ENCODE data around the gene IQCE.
"Not testable (repeated sequence)": the region's sequence is repeated elsewhere in the genome, so short reads cannot be mapped to it uniquely, and the experiment has no call there.

Gene IQCE

DNA sequence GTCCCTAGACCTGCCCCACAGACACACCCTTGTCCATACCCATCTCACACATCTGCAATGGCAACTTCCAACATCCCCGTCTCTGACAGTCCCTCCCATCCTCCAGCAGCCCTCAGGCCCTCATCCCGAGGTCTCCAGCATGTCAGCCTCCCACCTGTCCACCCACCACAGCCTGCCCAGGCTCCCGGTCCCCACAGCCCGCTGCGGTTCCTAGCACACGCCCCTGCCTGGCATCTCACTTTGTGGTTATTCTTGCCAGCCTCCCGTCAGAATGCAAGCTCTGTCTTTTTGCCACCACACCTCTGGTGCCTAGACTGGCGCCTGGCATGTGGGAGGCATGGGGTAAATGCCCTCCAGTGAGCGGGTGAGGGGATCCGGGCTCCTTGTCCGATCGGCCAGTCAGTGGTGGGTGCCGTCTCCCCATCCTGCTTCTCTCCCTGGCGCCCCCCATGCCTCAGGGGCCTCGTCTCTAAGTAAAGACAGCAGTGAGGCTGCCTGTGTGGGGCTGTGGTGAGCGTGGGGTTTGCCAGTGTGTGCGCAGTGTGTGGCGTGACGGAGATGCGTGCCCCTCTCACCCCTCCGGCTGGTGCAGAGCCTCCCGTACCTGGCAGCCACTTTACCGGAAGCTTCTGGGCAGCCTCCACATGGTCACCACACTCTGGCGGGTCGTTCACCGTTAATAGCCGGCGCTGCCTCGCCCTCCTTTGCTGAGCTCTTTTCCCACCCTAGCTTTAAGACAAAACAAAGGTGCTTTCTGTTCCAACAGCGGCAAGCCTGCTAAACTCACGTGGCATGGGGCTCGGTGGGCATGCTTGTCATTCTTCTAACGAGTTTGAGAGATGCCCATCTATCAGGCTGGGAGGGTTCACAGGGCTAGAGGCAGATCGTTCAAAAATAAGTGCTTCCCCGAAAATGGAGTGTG, 44.5 kb downstream of the IQCE start:
- DNase-seq: no peak

DNA sequence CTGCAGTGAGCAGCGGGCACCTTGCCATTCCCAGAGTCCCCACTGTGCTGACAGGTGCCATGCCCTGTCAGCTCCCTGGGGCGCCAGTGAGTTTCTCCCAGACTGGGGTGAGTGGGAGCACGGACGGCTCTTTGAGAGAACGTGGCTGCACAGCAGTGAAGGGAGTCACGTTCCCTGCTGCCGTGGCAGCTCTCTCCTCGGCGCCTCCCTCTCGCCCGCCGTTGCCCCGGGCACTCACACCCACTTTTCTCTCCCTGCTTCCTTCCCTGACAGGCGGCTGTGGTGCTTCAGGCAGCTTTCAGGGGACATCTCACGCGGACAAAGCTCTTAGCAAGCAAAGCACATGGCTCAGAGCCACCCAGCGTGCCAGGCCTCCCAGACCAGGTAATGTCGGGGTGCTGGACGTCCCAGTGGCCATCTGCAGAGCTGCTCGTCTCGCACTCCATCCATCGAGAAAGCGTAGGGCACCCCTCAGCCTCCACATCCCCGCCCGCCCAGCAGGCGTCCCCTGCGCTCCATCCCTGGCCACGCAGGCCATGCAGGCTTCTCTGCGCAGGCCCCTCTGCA, 45.9 kb downstream of the IQCE start:
- DNase-seq: no peak

DNA sequence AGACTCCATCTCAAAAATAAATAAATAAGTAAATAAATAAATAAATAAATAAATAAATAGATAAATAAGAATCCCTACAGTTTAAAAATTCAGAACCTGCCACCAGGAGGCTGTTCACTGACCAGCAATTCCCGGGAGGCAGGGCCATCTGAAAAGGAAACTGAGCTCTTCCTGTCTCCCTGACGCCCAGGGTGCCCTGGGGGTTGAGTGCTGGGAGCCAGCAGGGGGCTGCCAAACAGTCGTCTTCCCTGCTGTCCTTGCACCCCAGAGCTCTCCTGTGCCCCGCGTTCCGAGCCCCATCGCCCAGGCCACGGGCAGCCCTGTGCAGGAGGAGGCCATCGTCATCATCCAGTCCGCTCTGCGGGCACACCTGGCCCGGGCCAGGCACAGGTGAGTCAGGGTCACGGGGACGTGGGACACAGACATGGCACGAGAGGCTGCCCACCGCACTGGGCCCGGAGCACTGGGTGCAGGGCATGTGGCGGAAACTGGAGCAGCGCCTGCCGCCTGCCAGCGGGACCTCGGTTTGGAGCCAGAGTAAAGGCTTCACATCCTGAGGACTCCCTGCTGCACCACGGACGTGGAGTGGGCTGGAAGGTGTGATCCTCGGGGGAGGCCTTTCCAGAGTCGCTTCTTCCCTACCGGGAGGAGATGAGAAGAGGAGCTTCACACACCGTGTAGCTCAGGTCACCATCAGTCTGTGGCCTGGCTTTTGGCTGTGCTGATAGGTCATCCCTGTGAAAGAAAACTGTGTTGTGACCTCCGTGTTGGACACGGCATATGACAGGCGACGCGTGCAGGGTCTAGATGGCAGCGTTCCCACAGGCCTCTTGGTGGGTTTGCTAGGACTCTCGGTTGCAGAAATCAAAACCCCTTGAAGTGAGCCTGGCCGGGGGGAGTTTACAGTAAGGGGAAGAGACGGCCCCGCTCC, 47.1 kb downstream of the IQCE start:
- no peak for DNase-seq

DNA sequence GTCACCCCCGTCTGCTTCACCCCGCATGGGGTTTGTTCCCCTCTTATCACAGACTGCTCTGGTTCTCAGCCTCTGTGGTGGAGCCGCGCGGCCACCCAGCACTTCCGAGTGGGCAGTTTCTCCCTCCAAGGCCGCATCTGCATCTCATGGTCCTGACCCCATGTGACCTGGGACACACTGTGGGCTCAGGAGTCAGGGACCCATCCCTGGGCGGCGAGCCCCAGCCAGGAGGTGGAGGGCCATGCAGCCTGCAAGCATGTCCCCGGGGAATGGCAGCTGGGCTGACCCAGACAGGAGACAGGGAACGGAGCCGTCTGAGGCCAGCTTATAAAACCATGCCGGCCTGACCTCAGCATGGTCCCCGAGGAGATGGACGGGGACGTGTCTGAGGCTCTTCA, 47.8 kb downstream of the IQCE start:
- DNase-seq: no peak

- DNase-seq: no peak
Observed at GRCh38 chr7:2607122-2607922, 48.5 kb downstream of the IQCE start.

- no peak for DNase-seq
Observed at GRCh38 chr7:2607923-2608904, 49.4 kb downstream of the IQCE start.

- peak in 1 of 5 donors; percentile 18 for DNase-seq
Observed at GRCh38 chr7:2608921-2609411, 50.2 kb downstream of the IQCE start.

DNA sequence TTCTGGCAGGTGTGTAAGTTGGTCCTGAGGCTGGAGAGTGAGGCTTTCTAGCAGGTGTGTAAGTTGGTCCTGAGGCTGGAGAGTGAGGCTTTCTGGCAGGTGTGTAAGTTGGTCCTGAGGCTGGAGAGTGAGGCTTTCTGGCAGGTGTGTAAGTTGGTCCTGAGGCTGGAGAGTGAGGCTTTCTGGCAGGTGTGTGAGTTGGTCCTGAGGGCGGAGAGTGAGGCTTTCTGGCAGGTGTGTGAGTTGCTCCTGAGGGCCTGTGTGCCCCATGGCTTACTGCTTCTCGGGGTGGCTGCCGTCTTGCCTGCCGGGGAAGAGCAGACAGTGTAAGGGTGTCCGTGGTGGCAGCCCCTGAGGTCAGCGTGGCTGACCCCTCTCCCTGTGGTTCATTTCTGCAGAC, 50.9 kb downstream of the IQCE start:
- DNase-seq: not testable (repeated sequence)

DNA sequence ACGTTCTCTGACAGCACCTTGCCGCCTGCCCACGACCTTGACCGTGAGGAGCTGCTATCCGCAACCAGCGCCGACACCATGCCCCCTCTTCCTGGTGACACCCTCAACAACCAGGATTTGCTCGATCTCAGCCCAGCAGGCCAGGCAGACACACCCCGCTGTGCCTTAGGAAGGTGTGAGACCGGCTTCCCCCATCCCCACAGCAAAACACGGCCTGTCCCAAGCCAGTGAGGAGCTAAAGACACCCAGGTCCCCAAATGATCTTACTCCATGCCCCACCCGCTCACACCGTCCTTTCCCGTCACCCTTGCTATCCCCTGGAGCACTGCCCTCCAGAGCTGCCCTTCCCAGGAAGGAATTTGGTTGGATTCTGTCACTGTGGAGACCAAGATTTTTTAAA, 51.7 kb downstream of the IQCE start:
- no peak for DNase-seq

DNA sequence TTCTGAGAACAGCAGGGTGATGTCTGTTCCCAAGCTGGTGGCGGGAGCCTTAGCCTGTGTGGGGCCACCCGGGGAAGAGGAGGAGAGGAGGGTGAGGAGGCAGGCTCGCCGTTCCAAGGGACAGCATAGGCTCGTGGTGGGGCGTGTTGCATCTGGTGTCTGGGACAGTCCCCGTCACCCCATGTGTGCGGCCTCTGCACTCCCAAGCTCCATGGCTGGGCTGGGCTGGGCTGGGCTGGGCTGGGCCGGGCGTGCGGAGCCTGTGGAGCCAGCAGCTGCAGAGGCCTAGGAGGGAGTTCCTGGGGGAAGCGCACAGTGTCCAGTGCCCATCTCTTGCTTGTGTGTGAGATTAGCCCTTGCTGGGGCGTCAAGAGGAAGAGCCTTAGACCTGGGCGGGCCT, 52.1 kb downstream of the IQCE start:
- no peak for DNase-seq

DNA sequence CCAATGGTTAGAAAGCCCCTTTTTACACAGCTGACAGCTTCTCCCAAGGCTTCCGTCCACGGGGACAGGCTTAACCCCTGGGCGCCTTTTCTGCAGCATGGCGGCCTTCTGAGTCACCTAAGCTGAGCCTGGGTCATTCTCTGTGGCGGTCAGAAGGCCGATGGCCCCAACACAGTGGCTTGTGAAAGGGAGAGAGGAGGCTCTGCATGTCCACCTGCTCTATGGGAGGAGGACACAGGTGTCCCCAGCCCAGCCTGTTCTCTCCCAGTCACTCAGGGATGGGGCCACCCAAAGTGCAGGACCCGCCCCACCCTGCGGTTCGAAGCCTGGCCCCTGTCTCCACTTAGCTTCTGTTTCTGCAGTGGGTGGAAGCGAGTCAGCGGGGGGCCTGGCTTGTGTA, 52.6 kb downstream of the IQCE start:
- no peak for DNase-seq

GRCh38 chr7:2611922-2612321, 53.1 kb downstream of the IQCE start:
- no peak for DNase-seq

GRCh38 chr7:2612445-2613097, 53.8 kb downstream of the IQCE start:
- no peak for DNase-seq

GRCh38 chr7:2613098-2613930, 54.5 kb downstream of the IQCE start:
- DNase-seq: no peak

DNA sequence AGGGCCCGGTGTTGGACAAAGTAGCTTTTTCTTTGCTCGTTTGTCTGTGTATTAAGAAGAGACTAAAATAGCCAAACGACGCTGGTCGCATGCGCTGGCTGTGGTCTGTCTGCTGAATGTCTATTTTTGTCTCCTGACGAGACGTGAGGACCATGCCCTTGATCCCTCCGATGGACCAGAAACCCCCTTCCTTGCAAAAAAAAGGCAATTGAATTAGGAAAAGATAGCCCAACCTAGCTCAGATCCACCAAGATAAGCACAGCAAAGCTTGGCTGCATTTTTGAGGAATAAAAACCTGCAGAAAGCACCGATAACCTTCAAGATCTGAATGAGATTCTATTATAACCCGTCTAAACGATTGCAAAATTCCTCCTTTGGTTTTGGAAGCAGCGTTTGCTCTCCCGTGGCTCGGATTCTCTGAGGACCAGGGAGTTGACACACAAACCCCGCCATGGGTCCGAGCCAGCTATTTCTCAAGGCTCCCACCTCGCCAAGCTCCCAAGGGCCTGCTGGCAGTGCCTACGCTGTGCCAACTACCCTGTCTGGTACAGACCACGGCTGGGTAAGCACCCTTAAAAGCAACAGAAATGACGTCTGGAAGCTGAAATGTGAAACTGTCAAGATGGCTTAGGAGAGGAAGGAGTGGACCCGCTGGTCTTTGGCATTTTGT, 55.3 kb downstream of the IQCE start:
- DNase-seq: no peak

- DNase-seq: no peak
Observed at GRCh38 chr7:2614631-2615330, 56.0 kb downstream of the IQCE start.

- DNase-seq: no peak
Observed at GRCh38 chr7:2616387-2617324, 57.9 kb downstream of the IQCE start.

All from T-helper 1 cell (primary cell).